Measurements from ENCODE around the gene CCDC102A.

Gene CCDC102A

GRCh38 chr16:57479976-57480753 is 56.2 kb downstream of the CCDC102A start:
- no peak for DNase-seq (ENCODE audit: low read depth in 1 of 2, low spot score in 1 of 2)

GRCh38 chr16:57479205-57479975 is 57.0 kb downstream of the CCDC102A start:
- no peak for DNase-seq (ENCODE audit: low read depth in 1 of 2, low spot score in 1 of 2)

GRCh38 chr16:57478396-57479204 is 57.8 kb downstream of the CCDC102A start:
- no peak for DNase-seq (ENCODE audit: low read depth in 1 of 2, low spot score in 1 of 2)

- DNase-seq (ENCODE audit: low read depth in 1 of 2, low spot score in 1 of 2) = no peak
These were observed 58.7 kb downstream of the CCDC102A start for GRCh38 chr16:57477531-57478202.

GRCh38 chr16:57476546-57477410 is 59.6 kb downstream of the CCDC102A start:
- DNase-seq (ENCODE audit: low read depth in 1 of 2, low spot score in 1 of 2) = no peak

GRCh38 chr16:57475711-57476339 is 60.5 kb downstream of the CCDC102A start:
- DNase-seq (ENCODE audit: low read depth in 1 of 2, low spot score in 1 of 2) = peak; percentile 31 to 72

GRCh38 chr16:57474671-57475661 is 61.4 kb downstream of the CCDC102A start:
- DNase-seq (ENCODE audit: low read depth in 1 of 2, low spot score in 1 of 2) = no peak

GRCh38 chr16:57473906-57474305 is 62.5 kb downstream of the CCDC102A start:
- DNase-seq (ENCODE audit: low read depth in 1 of 2, low spot score in 1 of 2) = no peak

- no peak for DNase-seq (ENCODE audit: low read depth in 1 of 2, low spot score in 1 of 2)
These were observed 63.1 kb downstream of the CCDC102A start for GRCh38 chr16:57473176-57473840.

GRCh38 chr16:57472665-57473060 is 63.7 kb downstream of the CCDC102A start:
- DNase-seq (ENCODE audit: low read depth in 1 of 2, low spot score in 1 of 2) = no peak

GRCh38 chr16:57471852-57472664 is 64.3 kb downstream of the CCDC102A start:
- DNase-seq (ENCODE audit: low read depth in 1 of 2, low spot score in 1 of 2) = no peak

GRCh38 chr16:57471209-57471608 is 65.2 kb downstream of the CCDC102A start:
- no peak for DNase-seq (ENCODE audit: low read depth in 1 of 2, low spot score in 1 of 2)

GRCh38 chr16:57470711-57471110 is 65.7 kb downstream of the CCDC102A start:
- no peak for DNase-seq (ENCODE audit: low read depth in 1 of 2, low spot score in 1 of 2)

GRCh38 chr16:57469917-57470470 is 66.4 kb downstream of the CCDC102A start:
- no peak for DNase-seq (ENCODE audit: low read depth in 1 of 2, low spot score in 1 of 2)

- no peak for DNase-seq (ENCODE audit: low read depth in 1 of 2, low spot score in 1 of 2)
These were observed 67.3 kb downstream of the CCDC102A start for GRCh38 chr16:57469046-57469445.

GRCh38 chr16:57468346-57468745 is 68.0 kb downstream of the CCDC102A start:
- no peak for DNase-seq (ENCODE audit: low read depth in 1 of 2, low spot score in 1 of 2)

- no peak for DNase-seq (ENCODE audit: low read depth in 1 of 2, low spot score in 1 of 2)
These were observed 71.8 kb downstream of the CCDC102A start for GRCh38 chr16:57464523-57464922.
